CD8-positive, alpha-beta memory T cell (primary cell): ENCODE data around the gene EPHA6. TPM values are rescaled to one million over a fixed set of nuclear protein-coding genes. Genes with fewer than 3 reads are reported as not detected.

Experiments
- CTCF ChIA-PET: fragments of 350-600 bp; sonication (Branson Sonifier 250); formaldehyde crosslinking; loops from one replicate; lab custom pipeline; 2021; ENCODE audit warnings: antibody characterized with exemption; lab: Charles Lee
- POLR2A ChIA-PET: fragments of 350-600 bp; sonication (Branson Sonifier 250); formaldehyde crosslinking; loops from one replicate; lab custom pipeline; 2021; ENCODE audit warnings: antibody characterized with exemption; lab: Charles Lee
- DNase-seq, 5 donors: peaks; one replicate each; pipeline versions ENCODE4 v3.0.0 to v3.0.0-alpha.2; 2020 to 2022; ENCODE audit warnings: mixed read lengths in 1 of 5
- H3K27ac ChIP-seq: one replicate; pipeline ENCODE4 v1.7.0; 2013; ENCODE audit warnings: low read depth, mild to moderate bottlenecking, low read length, moderate library complexity
- H3K27me3 ChIP-seq: 2 replicates; pipeline ENCODE4 v1.7.0; 2013; ENCODE audit warnings: low read length, mild to moderate bottlenecking; ENCODE audit not compliant: insufficient read depth, poor library complexity, severe bottlenecking
- H3K36me3 ChIP-seq: 2 replicates; pipeline ENCODE4 v1.7.0; 2013; ENCODE audit warnings: mild to moderate bottlenecking, low read length, moderate library complexity; ENCODE audit not compliant: insufficient read depth
- H3K4me1 ChIP-seq: 2 replicates; pipeline ENCODE4 v1.7.0; 2013; ENCODE audit warnings: mild to moderate bottlenecking, low read length, moderate library complexity; ENCODE audit not compliant: insufficient read depth
- H3K4me3 ChIP-seq: 2 replicates; pipeline ENCODE4 v1.7.0; 2013; ENCODE audit warnings: mild to moderate bottlenecking, low read length
- H3K9me3 ChIP-seq: 2 replicates; pipeline ENCODE4 v1.7.0; 2013; ENCODE audit warnings: mild to moderate bottlenecking, low read length
- H3K27ac Mint-ChIP-seq, 8 donors: one replicate each; pipeline ENCODE4 v1.8.0; 2020 to 2021; ENCODE audit warnings: mixed read lengths in 8 of 8, mild to moderate bottlenecking in 6 of 8, inconsistent platforms in 3 of 8, moderate library complexity in 3 of 8
- H3K27me3 Mint-ChIP-seq, 2 donors: one replicate each; pipeline ENCODE4 v1.8.0; 2020 to 2021; ENCODE audit warnings: mixed read lengths in 2 of 2, mild to moderate bottlenecking in 1 of 2, moderate library complexity in 1 of 2
- H3K36me3 Mint-ChIP-seq, 3 donors: one replicate each; pipeline ENCODE4 v1.8.0; 2020 to 2021; ENCODE audit warnings: mixed read lengths in 3 of 3, inconsistent platforms in 1 of 3, mild to moderate bottlenecking in 1 of 3
- H3K4me1 Mint-ChIP-seq, 3 donors: one replicate each; pipeline ENCODE4 v1.8.0; 2020 to 2021; ENCODE audit warnings: mixed read lengths in 3 of 3, inconsistent platforms in 1 of 3, mild to moderate bottlenecking in 1 of 3
- H3K4me3 Mint-ChIP-seq, 7 donors: one replicate each; pipeline ENCODE4 v1.8.0; 2020 to 2021; ENCODE audit warnings: mixed read lengths in 7 of 7, mild to moderate bottlenecking in 6 of 7, moderate library complexity in 4 of 7, inconsistent platforms in 2 of 7
- H3K9me3 Mint-ChIP-seq, 5 donors: one replicate each; pipeline ENCODE4 v1.8.0; 2020 to 2022; ENCODE audit warnings: mixed read lengths in 5 of 5, mild to moderate bottlenecking in 3 of 5, moderate library complexity in 2 of 5, inconsistent platforms in 1 of 5
- polyA plus RNA-seq: library from polyadenylated mRNA; unstranded; fragments of 300-500 nt; fragmentation: Illumina TruSeq; gene quantifications from one replicate; pipeline ENCODE4 v1.2.3, GENCODE V29; 2021
- total RNA-seq, 2 experiments: library from RNA; stranded (reverse); gene quantifications; one replicate each; pipeline ENCODE4 v1.2.3, GENCODE V29; 2021

EPHA6 gene
- total and polyA plus RNA-seq, 3 experiments from 2014 or later: not detected

GRCh38 chr3:97106652-97106989, 292.2 kb downstream of the EPHA6 start:
- Histone ChIP-seq H3K4me1 (no peaks in the 10 kb centered on the region), H3K27ac (no peak overlapping the region), H3K27me3 (no peaks in the 10 kb centered on the region), H3K36me3 (no peaks in the 10 kb centered on the region), H3K4me3 (no peak overlapping the region), H3K9me3 (no peaks in the 10 kb centered on the region)
- peaks cover 0 to 10% (median 0%) of the 10 kb centered on the region in 5 donors for H3K9me3 Mint-ChIP-seq
- CTCF ChIA-PET: no interaction called here
- no peak overlapping the region for H3K27ac Mint-ChIP-seq
- POLR2A ChIA-PET: no interaction called here
- peaks cover 0 to 2% of the 10 kb centered on the region in 2 donors for H3K27me3 Mint-ChIP-seq
- DNase-seq: no peak
- H3K4me1 Mint-ChIP-seq: no peaks in the 10 kb centered on the region
- H3K4me3 Mint-ChIP-seq: no peak overlapping the region
- H3K36me3 Mint-ChIP-seq: no peaks in the 10 kb centered on the region

DNA sequence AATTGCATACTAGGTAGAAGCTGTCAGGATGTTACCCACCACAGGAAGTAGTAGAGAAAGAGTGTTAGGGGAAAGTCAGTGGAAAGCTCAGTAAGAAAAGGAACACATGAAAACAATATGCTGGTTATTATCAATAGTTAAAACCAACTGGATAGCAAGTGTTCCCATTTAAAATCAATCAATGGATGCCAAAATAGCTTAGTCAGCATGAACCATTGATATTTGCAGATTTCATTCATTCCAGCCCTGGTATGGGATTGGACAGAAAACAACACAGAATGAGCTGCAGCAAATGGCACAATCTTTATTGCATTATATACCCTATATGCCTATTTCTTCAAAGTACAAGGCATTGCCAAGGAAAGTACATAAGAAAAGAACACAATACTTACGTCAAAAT, 293.7 kb downstream of the EPHA6 start:
- H3K4me1 Mint-ChIP-seq: no peaks in the 10 kb centered on the region
- no peaks in the 10 kb centered on the region for H3K9me3 ChIP-seq
- H3K27me3 Mint-ChIP-seq: peaks cover 0 to 2% of the 10 kb centered on the region in 2 donors
- H3K27ac ChIP-seq: no peak overlapping the region
- no peaks in the 10 kb centered on the region for H3K36me3 Mint-ChIP-seq
- no peak overlapping the region for H3K27ac Mint-ChIP-seq
- H3K4me3 Mint-ChIP-seq: no peak overlapping the region
- H3K36me3 ChIP-seq: no peaks in the 10 kb centered on the region
- ChIA-PET CTCF (no interaction called here), POLR2A (no interaction called here)
- H3K9me3 Mint-ChIP-seq: peaks cover 0 to 5% (median 0%) of the 10 kb centered on the region in 5 donors
- H3K4me1 ChIP-seq: no peaks in the 10 kb centered on the region
- no peaks in the 10 kb centered on the region for H3K27me3 ChIP-seq
- H3K4me3 ChIP-seq: no peak overlapping the region
- DNase-seq: no peak

- POLR2A ChIA-PET: no interaction called here
- Mint-ChIP-seq H3K9me3 (no peaks in the 10 kb centered on the region), H3K27me3 (no peaks in the 10 kb centered on the region), H3K4me1 (no peaks in the 10 kb centered on the region), H3K4me3 (no peak overlapping the region), H3K27ac (no peak overlapping the region), H3K36me3 (no peaks in the 10 kb centered on the region)
- H3K9me3 ChIP-seq: no peaks in the 10 kb centered on the region
- H3K4me1 ChIP-seq: no peaks in the 10 kb centered on the region
- no peak overlapping the region for H3K27ac ChIP-seq
- H3K4me3 ChIP-seq: no peak overlapping the region
- no peaks in the 10 kb centered on the region for H3K27me3 ChIP-seq
- DNase-seq: no peak
- CTCF ChIA-PET: no interaction called here
- no peaks in the 10 kb centered on the region for H3K36me3 ChIP-seq
These were observed 296.9 kb downstream of the EPHA6 start for GRCh38 chr3:97111244-97111643.

- no peaks in the 10 kb centered on the region for H3K4me1 Mint-ChIP-seq
- H3K36me3 Mint-ChIP-seq: no peaks in the 10 kb centered on the region
- Histone ChIP-seq H3K36me3 (no peaks in the 10 kb centered on the region), H3K27me3 (no peaks in the 10 kb centered on the region), H3K9me3 (no peaks in the 10 kb centered on the region), H3K4me1 (no peaks in the 10 kb centered on the region), H3K27ac (no peak overlapping the region), H3K4me3 (no peak overlapping the region)
- CTCF ChIA-PET: no interaction called here
- DNase-seq: no peak
- no peak overlapping the region for H3K4me3 Mint-ChIP-seq
- POLR2A ChIA-PET: no interaction called here
- peaks cover 0 to 1% of the 10 kb centered on the region in 2 donors for H3K27me3 Mint-ChIP-seq
- H3K27ac Mint-ChIP-seq: no peak overlapping the region
- peaks cover 0 to 5% (median 0%) of the 10 kb centered on the region in 5 donors for H3K9me3 Mint-ChIP-seq
These were observed 307.0 kb downstream of the EPHA6 start for GRCh38 chr3:97121386-97121785.

GRCh38 chr3:97125902-97126499, 311.6 kb downstream of the EPHA6 start:
- Mint-ChIP-seq H3K4me1 (no peaks in the 10 kb centered on the region), H3K36me3 (no peaks in the 10 kb centered on the region), H3K27me3 (no peaks in the 10 kb centered on the region), H3K4me3 (no peak overlapping the region), H3K27ac (no peak overlapping the region), H3K9me3 (peaks cover 0 to 11% (median 2%) of the 10 kb centered on the region in 5 donors)
- H3K36me3 ChIP-seq: no peaks in the 10 kb centered on the region
- no peaks in the 10 kb centered on the region for H3K27me3 ChIP-seq
- no peaks in the 10 kb centered on the region for H3K4me1 ChIP-seq
- ChIA-PET CTCF (no interaction called here), POLR2A (no interaction called here)
- no peak overlapping the region for H3K4me3 ChIP-seq
- DNase-seq: no peak
- no peaks in the 10 kb centered on the region for H3K9me3 ChIP-seq
- H3K27ac ChIP-seq: no peak overlapping the region

DNA sequence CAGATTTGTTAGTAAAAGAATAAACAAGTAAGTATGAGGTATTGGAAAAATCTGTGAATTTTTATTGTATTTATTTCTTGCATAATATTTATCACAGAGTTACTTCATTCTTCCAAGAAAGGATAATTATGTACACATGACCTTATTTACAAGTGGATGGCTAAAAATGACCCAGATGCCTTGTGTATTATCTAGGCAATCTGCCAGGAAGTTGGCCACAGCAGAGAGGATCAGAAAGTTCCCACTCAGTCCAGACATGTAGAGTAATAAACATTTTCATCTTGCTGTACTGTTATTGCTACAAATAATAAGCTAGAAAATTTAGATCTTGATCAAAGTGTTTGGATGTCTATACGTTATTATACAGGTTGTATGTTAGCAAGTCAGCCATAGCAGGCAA, 317.1 kb downstream of the EPHA6 start:
- Mint-ChIP-seq H3K27ac (no peak overlapping the region), H3K36me3 (no peaks in the 10 kb centered on the region), H3K4me1 (no peaks in the 10 kb centered on the region), H3K4me3 (no peak overlapping the region), H3K27me3 (no peaks in the 10 kb centered on the region), H3K9me3 (peaks cover 0 to 21% (median 2%) of the 10 kb centered on the region in 5 donors)
- CTCF ChIA-PET: no interaction called here
- H3K4me1 ChIP-seq: no peaks in the 10 kb centered on the region
- H3K36me3 ChIP-seq: no peaks in the 10 kb centered on the region
- no peak for DNase-seq
- no peaks in the 10 kb centered on the region for H3K27me3 ChIP-seq
- H3K27ac ChIP-seq: no peak overlapping the region
- POLR2A ChIA-PET: no interaction called here
- no peak overlapping the region for H3K4me3 ChIP-seq
- H3K9me3 ChIP-seq: no peaks in the 10 kb centered on the region

- no peaks in the 10 kb centered on the region for H3K4me1 Mint-ChIP-seq
- Histone ChIP-seq H3K9me3 (no peaks in the 10 kb centered on the region), H3K27ac (no peak overlapping the region), H3K27me3 (no peaks in the 10 kb centered on the region), H3K4me3 (no peak overlapping the region), H3K36me3 (no peaks in the 10 kb centered on the region), H3K4me1 (no peaks in the 10 kb centered on the region)
- H3K36me3 Mint-ChIP-seq: no peaks in the 10 kb centered on the region
- peaks cover 0 to 2% of the 10 kb centered on the region in 2 donors for H3K27me3 Mint-ChIP-seq
- peak overlapping the region in 1 of 8 donors; percentile 68 for H3K27ac Mint-ChIP-seq
- H3K9me3 Mint-ChIP-seq: peaks cover 5 to 31% (median 16%) of the 10 kb centered on the region in 5 donors
- no peak overlapping the region for H3K4me3 Mint-ChIP-seq
- ChIA-PET POLR2A (no interaction called here), CTCF (no interaction called here)
- DNase-seq: no peak
These were observed 324.6 kb downstream of the EPHA6 start for GRCh38 chr3:97138914-97139541.

- Histone ChIP-seq H3K36me3 (no peaks in the 10 kb centered on the region), H3K27ac (no peak overlapping the region), H3K27me3 (no peaks in the 10 kb centered on the region), H3K4me1 (no peaks in the 10 kb centered on the region), H3K9me3 (no peaks in the 10 kb centered on the region), H3K4me3 (no peak overlapping the region)
- H3K9me3 Mint-ChIP-seq: peaks cover 0 to 26% (median 2%) of the 10 kb centered on the region in 5 donors
- POLR2A ChIA-PET: no interaction called here
- H3K36me3 Mint-ChIP-seq: no peaks in the 10 kb centered on the region
- CTCF ChIA-PET: no interaction called here
- H3K4me3 Mint-ChIP-seq: no peak overlapping the region
- DNase-seq: no peak
- no peak overlapping the region for H3K27ac Mint-ChIP-seq
- no peaks in the 10 kb centered on the region for H3K4me1 Mint-ChIP-seq
- H3K27me3 Mint-ChIP-seq: no peaks in the 10 kb centered on the region
These were observed 334.5 kb downstream of the EPHA6 start for GRCh38 chr3:97148931-97149330.
